Osteocyte (in vitro differentiated cells): Measurements from ENCODE around the gene KLHDC3. TPM values are rescaled to one million over a fixed set of nuclear protein-coding genes. Genes with fewer than 3 reads are reported as not detected.

Experiments
- DNase-seq: peaks from one replicate; pipeline ENCODE4 v3.0.0; 2021; ENCODE audit warnings: mixed read lengths; ENCODE audit not compliant: unreplicated experiment; ENCODE audit errors: extremely low spot score
- H3K27ac Mint-ChIP-seq: one replicate; pipeline ENCODE4 v1.8.0; 2021; ENCODE audit warnings: mild to moderate bottlenecking, mixed read lengths; ENCODE audit not compliant: unreplicated experiment
- H3K27me3 Mint-ChIP-seq: one replicate; pipeline ENCODE4 v1.8.0; 2021; ENCODE audit warnings: mixed read lengths; ENCODE audit not compliant: unreplicated experiment
- H3K36me3 Mint-ChIP-seq: one replicate; pipeline ENCODE4 v1.8.0; 2021; ENCODE audit warnings: mixed read lengths; ENCODE audit not compliant: unreplicated experiment
- H3K4me1 Mint-ChIP-seq: one replicate; pipeline ENCODE4 v1.8.0; 2021; ENCODE audit warnings: mixed read lengths; ENCODE audit not compliant: unreplicated experiment
- H3K4me3 Mint-ChIP-seq: one replicate; pipeline ENCODE4 v1.8.0; 2021; ENCODE audit warnings: mild to moderate bottlenecking, moderate library complexity, mixed read lengths; ENCODE audit not compliant: unreplicated experiment
- H3K9me3 Mint-ChIP-seq: one replicate; pipeline ENCODE4 v1.8.0; 2021; ENCODE audit warnings: mixed read lengths; ENCODE audit not compliant: unreplicated experiment
- total RNA-seq: library from RNA; stranded (reverse); gene quantifications from 2 replicates; pipeline ENCODE4 v1.2.1, GENCODE V29; 2021
- TF ChIP-seq, protein P1 (sequence below): fragments of 200-600 bp; sonication (generic); IDR thresholded peaks from 2 replicates; pipeline ENCODE4 v1.5.0; 2021; ENCODE audit warnings: antibody characterized with exemption, mild to moderate bottlenecking, moderate library complexity

The KLHDC3 gene
- total RNA-seq, 1 donor from 2014 or later: 112 TPM

DNA sequence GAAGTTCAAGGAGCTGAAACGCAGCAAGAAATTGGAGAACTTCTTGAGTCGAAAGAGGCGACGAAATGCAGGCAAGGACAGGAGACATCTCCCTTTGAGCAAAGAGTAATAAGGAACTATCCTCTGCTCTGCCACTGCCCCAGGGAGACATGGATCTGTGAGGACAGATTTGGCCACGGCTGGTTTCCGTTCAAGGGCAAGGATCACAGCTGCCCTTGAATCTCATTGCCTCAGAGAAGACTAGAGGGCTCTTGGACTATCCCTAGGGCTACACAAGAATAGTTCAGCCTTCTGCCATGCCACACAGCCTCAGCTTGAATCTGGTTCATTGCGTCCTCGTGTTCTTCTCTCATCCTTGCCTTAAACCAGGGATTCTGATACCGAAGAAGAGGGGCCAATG, 15.1 kb downstream of the KLHDC3 start:
- H3K27ac Mint-ChIP-seq: no peak overlapping the region
- no peaks in the 10 kb centered on the region for H3K27me3 Mint-ChIP-seq
- H3K4me3 Mint-ChIP-seq: no peak overlapping the region
- peaks cover 3% of the 10 kb centered on the region for H3K4me1 Mint-ChIP-seq
- H3K9me3 Mint-ChIP-seq: no peaks in the 10 kb centered on the region
- DNase-seq: no peak
- peaks cover 45% of the 10 kb centered on the region for H3K36me3 Mint-ChIP-seq
- TF ChIP-seq, protein P1, sequence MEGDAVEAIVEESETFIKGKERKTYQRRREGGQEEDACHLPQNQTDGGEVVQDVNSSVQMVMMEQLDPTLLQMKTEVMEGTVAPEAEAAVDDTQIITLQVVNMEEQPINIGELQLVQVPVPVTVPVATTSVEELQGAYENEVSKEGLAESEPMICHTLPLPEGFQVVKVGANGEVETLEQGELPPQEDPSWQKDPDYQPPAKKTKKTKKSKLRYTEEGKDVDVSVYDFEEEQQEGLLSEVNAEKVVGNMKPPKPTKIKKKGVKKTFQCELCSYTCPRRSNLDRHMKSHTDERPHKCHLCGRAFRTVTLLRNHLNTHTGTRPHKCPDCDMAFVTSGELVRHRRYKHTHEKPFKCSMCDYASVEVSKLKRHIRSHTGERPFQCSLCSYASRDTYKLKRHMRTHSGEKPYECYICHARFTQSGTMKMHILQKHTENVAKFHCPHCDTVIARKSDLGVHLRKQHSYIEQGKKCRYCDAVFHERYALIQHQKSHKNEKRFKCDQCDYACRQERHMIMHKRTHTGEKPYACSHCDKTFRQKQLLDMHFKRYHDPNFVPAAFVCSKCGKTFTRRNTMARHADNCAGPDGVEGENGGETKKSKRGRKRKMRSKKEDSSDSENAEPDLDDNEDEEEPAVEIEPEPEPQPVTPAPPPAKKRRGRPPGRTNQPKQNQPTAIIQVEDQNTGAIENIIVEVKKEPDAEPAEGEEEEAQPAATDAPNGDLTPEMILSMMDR: no peak

DNA sequence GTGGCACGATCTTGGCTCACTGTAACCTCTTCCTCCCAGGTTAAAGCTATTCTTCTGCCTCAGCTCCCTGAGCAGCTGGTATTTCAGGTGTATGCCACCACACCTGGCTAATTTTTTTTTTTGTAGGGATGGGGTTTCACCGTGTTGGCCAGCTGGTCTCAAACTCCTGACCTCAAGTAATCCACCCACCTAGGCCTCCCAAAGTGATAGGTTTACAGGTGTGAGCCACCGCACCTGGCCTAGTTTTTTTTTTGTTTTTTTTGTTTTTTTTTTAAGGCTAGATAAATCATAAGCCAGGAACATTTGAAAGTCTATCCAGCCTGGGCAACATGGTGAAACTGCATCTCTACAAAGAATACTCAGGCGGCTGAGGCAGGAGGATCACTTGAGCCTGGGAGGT, 18.3 kb downstream of the KLHDC3 start:
- H3K27me3 Mint-ChIP-seq: no peaks in the 10 kb centered on the region
- H3K4me3 Mint-ChIP-seq: no peak overlapping the region
- H3K4me1 Mint-ChIP-seq: no peaks in the 10 kb centered on the region
- no peaks in the 10 kb centered on the region for H3K9me3 Mint-ChIP-seq
- H3K27ac Mint-ChIP-seq: no peak overlapping the region
- peaks cover 38% of the 10 kb centered on the region for H3K36me3 Mint-ChIP-seq
- TF ChIP-seq, protein P1: no peak
- DNase-seq: no peak

DNA sequence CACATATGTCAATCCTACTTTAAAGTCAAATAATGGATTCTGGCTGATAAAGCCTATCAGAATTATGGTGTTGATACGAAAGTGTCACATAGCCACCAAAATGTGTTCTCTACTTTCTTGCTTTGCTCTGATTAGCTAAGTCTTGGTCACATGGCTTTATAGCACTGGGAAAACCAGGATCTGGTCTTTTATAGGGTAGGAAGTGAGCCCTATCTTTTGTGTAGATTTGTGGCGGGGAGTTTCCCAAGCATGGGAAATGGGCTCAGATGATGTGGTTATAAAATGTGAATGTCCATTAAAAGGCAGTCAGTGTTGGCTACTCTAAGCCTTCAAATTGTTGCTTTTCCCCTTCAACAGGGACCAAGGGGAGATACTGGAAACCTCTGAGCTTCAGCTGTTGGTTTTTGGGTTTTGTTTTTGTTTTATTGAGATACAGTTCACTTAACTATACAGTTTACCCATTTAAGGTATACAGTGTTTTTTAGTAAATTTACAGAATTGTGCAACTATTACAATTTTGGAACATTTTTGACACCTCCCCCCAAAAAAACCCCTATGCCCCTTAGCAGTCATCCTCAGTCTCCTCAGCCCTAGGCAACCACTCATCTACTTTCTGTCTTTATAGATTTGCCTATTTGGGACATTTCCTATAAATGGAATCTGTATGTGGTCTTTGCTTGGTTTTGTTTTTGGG, 19.6 kb downstream of the KLHDC3 start:
- no peak overlapping the region for H3K27ac Mint-ChIP-seq
- H3K4me3 Mint-ChIP-seq: no peak overlapping the region
- H3K27me3 Mint-ChIP-seq: no peaks in the 10 kb centered on the region
- H3K36me3 Mint-ChIP-seq: peaks cover 45% of the 10 kb centered on the region
- no peak for DNase-seq
- no peaks in the 10 kb centered on the region for H3K9me3 Mint-ChIP-seq
- TF ChIP-seq, protein P1: no peak
- no peaks in the 10 kb centered on the region for H3K4me1 Mint-ChIP-seq

DNA sequence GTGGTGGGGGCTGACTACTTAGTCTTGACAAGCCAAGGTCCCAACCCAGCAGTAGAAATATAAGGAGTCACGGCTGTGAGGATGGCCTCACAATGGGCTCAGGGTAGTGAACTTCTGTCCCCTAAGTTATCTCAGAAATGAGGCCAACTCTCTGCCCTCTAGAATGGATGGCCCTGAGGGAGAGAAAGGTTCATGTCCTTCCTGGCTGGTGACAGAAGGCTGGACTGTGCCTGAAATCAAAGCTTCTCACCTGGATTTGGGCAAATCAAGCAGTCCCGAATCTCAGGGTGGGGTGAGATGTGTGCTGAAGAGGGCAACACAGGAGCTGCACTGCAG, 20.1 kb downstream of the KLHDC3 start:
- DNase-seq: no peak
- TF ChIP-seq, protein P1: no peak
- H3K27ac Mint-ChIP-seq: no peak overlapping the region
- H3K4me1 Mint-ChIP-seq: no peaks in the 10 kb centered on the region
- no peaks in the 10 kb centered on the region for H3K9me3 Mint-ChIP-seq
- no peak overlapping the region for H3K4me3 Mint-ChIP-seq
- no peaks in the 10 kb centered on the region for H3K27me3 Mint-ChIP-seq
- H3K36me3 Mint-ChIP-seq: peaks cover 45% of the 10 kb centered on the region

DNA sequence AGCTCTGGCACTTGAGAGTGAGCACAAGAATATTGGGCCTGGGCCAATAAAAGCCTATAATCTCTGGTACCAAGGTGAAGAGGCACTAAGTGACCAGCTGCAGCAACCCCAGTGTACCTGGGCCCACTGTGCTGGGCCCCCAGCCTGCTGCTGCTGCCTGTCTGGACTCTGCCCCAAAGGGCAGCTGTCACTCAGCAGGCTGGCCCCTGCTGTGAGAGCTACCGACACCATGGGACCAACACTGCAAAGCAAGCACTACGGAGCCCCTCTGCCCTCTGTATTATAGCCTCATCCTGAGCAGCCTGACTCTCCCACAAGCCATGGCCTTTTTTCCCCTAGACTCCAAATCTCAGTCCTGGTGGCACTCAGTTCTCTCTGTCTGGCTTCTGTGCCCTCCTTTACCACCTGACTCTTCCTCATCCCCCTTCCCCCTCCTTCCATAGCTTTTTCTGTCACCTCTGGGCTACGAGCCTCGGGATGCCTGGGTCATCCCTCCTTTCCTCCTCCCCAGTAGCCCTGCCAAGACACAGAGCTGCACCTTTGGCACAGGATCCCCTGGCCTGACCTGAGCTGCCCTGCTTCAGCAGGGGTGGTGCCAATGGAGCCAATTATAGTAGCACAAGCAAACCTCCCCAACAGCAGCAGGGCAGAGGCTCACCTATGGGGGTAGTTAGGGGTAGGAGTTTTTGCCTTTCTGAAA, 21.6 kb downstream of the KLHDC3 start:
- H3K4me1 Mint-ChIP-seq: no peaks in the 10 kb centered on the region
- TF ChIP-seq, protein P1: no peak
- no peaks in the 10 kb centered on the region for H3K27me3 Mint-ChIP-seq
- peak overlapping the region; percentile 31 for H3K27ac Mint-ChIP-seq
- DNase-seq: no peak
- no peak overlapping the region for H3K4me3 Mint-ChIP-seq
- H3K36me3 Mint-ChIP-seq: peaks cover 43% of the 10 kb centered on the region
- H3K9me3 Mint-ChIP-seq: no peaks in the 10 kb centered on the region
